Naive thymus-derived CD4-positive, alpha-beta T cell (primary cell): ENCODE data around the gene IL21R. TPM values are rescaled to one million over a fixed set of nuclear protein-coding genes. Genes with fewer than 3 reads are reported as not detected.

Experiments used
- ATAC-seq: fragments of 150-1000 bp; cut with Tn5 transposase; 2 replicates; pipeline ENCODE4 v1.10.0; 2021; ENCODE audit warnings: mild to moderate bottlenecking, moderate library complexity
- CTCF ChIA-PET: fragments of 350-600 bp; sonication (Branson Sonifier 250); formaldehyde crosslinking; loops from one replicate; lab custom pipeline; 2021; ENCODE audit warnings: antibody characterized with exemption; lab: Charles Lee
- POLR2A ChIA-PET: fragments of 350-600 bp; sonication (Branson Sonifier 250); formaldehyde crosslinking; loops from one replicate; lab custom pipeline; 2021; ENCODE audit warnings: antibody characterized with exemption, inconsistent platforms; lab: Charles Lee
- DNase-seq, 9 donors: peaks; one replicate each; pipeline versions ENCODE4 v3.0.0 to v3.0.0-alpha.2; 2020 to 2022; ENCODE audit warnings: mixed read lengths in 1 of 9
- H3K27ac ChIP-seq: one replicate; pipeline ENCODE4 v1.7.0; 2013; ENCODE audit warnings: mild to moderate bottlenecking, low read depth, low read length, moderate library complexity
- H3K27me3 ChIP-seq, 2 donors: one replicate each; pipeline ENCODE4 v1.7.0; 2013; ENCODE audit warnings: low read length in 2 of 2, mild to moderate bottlenecking in 2 of 2, moderate library complexity in 2 of 2; ENCODE audit not compliant: control insufficient read depth in 2 of 2, insufficient read depth in 2 of 2
- H3K36me3 ChIP-seq, 3 experiments: 1 replicate in 2 of 3; 2 replicates in 1 of 3; pipeline ENCODE4 v1.7.0; 2013; ENCODE audit warnings: low read length in 3 of 3, mild to moderate bottlenecking in 3 of 3, moderate library complexity in 1 of 3; ENCODE audit not compliant: insufficient read depth in 3 of 3, control insufficient read depth in 2 of 3
- H3K4me1 ChIP-seq, 2 donors: one replicate each; pipeline ENCODE4 v1.7.0; 2013; ENCODE audit warnings: low read length in 2 of 2, mild to moderate bottlenecking in 2 of 2, moderate library complexity in 1 of 2; ENCODE audit not compliant: control insufficient read depth in 2 of 2, insufficient read depth in 2 of 2
- H3K4me3 ChIP-seq: 2 replicates; pipeline ENCODE4 v1.7.0; 2013; ENCODE audit warnings: mild to moderate bottlenecking, low read length
- H3K9me3 ChIP-seq, 3 experiments: 1 replicate in 2 of 3; 2 replicates in 1 of 3; pipeline ENCODE4 v1.7.0; 2013; ENCODE audit warnings: low read length in 3 of 3; ENCODE audit not compliant: control insufficient read depth in 2 of 3
- H3K27ac Mint-ChIP-seq, 9 donors: one replicate each; pipeline ENCODE4 v1.8.0; 2020 to 2022; ENCODE audit warnings: mixed read lengths in 9 of 9, mild to moderate bottlenecking in 8 of 9, moderate library complexity in 5 of 9, inconsistent platforms in 2 of 9
- H3K27me3 Mint-ChIP-seq, 5 donors: one replicate each; pipeline ENCODE4 v1.8.0; 2021 to 2022; ENCODE audit warnings: mixed read lengths in 5 of 5, mild to moderate bottlenecking in 1 of 5
- H3K36me3 Mint-ChIP-seq, 5 donors: one replicate each; pipeline ENCODE4 v1.8.0; 2020 to 2022; ENCODE audit warnings: mixed read lengths in 5 of 5, mild to moderate bottlenecking in 3 of 5, inconsistent platforms in 1 of 5
- H3K4me1 Mint-ChIP-seq, 7 donors: one replicate each; pipeline ENCODE4 v1.8.0; 2020 to 2022; ENCODE audit warnings: mixed read lengths in 7 of 7, mild to moderate bottlenecking in 3 of 7, inconsistent platforms in 1 of 7
- H3K4me3 Mint-ChIP-seq, 10 donors: one replicate each; pipeline ENCODE4 v1.8.0; 2020 to 2022; ENCODE audit warnings: mild to moderate bottlenecking in 10 of 10, mixed read lengths in 10 of 10, moderate library complexity in 6 of 10, inconsistent platforms in 2 of 10
- H3K9me3 Mint-ChIP-seq, 11 donors: one replicate each; pipeline ENCODE4 v1.8.0; 2020 to 2022; ENCODE audit warnings: mixed read lengths in 11 of 11, mild to moderate bottlenecking in 4 of 11, inconsistent platforms in 1 of 11, moderate library complexity in 1 of 11
- intact Hi-C, 2 donors: fragments of 100-400 bp; cut with micrococcal nuclease; formaldehyde crosslinking; loops; one replicate each; pipeline ENCODE4 v1.15.1; 2023
- polyA plus RNA-seq, 2 donors: library from polyadenylated mRNA; unstranded; fragments of 300-500 nt; fragmentation: Illumina TruSeq; gene quantifications; one replicate each; pipeline ENCODE4 v1.2.3, GENCODE V29; 2021
- total RNA-seq, 6 experiments: library from RNA in 5 of 6; stranded (reverse) in 5 of 6; gene quantifications; 1 replicate in 5 of 6; 2 replicates in 1 of 6; pipeline ENCODE4 v1.2.3 and lab custom pipeline; 2021 to 2026

The IL21R gene
- total and polyA plus RNA-seq, 7 experiments from 2014 or later = 24.6 to 52.1 (median 37.1) TPM

GRCh38 chr16:27472091-27473020 lies 70.4 kb downstream of the IL21R start:
- ChIA-PET CTCF (no interaction called here), POLR2A (no interaction called here)
- DNase-seq (no peak), ATAC-seq (no peak)
- Mint-ChIP-seq H3K4me3 (peak overlapping the region in 1 of 10 donors; percentile 36), H3K27ac (peak overlapping the region in 4 of 9 donors; percentile 34 to 78 (median 53)), H3K9me3 (no peaks in the 10 kb centered on the region), H3K36me3 (peaks cover 13 to 89% (median 43%) of the 10 kb centered on the region in 5 donors), H3K4me1 (no peaks in the 10 kb centered on the region), H3K27me3 (no peaks in the 10 kb centered on the region)
- peaks cover under 1 to 97% (median 32%) of the 10 kb centered on the region in 3 experiments for H3K36me3 ChIP-seq
- H3K27ac ChIP-seq = no peak overlapping the region
- H3K4me1 ChIP-seq = no peaks in the 10 kb centered on the region
- intact Hi-C loops = no loop called here
- no peaks in the 10 kb centered on the region for H3K9me3 ChIP-seq
- H3K27me3 ChIP-seq = no peaks in the 10 kb centered on the region
- H3K4me3 ChIP-seq = no peak overlapping the region

- Histone ChIP-seq H3K4me3 (no peak overlapping the region), H3K4me1 (no peaks in the 10 kb centered on the region), H3K9me3 (no peaks in the 10 kb centered on the region), H3K27me3 (no peaks in the 10 kb centered on the region), H3K36me3 (peaks cover 0 to 97% (median 30%) of the 10 kb centered on the region in 3 experiments), H3K27ac (no peak overlapping the region)
- ChIA-PET CTCF (no interaction called here), POLR2A (no interaction called here)
- no peak for DNase-seq
- H3K4me3 Mint-ChIP-seq = no peak overlapping the region
- H3K36me3 Mint-ChIP-seq = peaks cover 11 to 89% (median 35%) of the 10 kb centered on the region in 5 donors
- ATAC-seq = no peak
- intact Hi-C loops = no loop called here
- H3K4me1 Mint-ChIP-seq = no peaks in the 10 kb centered on the region
- peak overlapping the region in 2 of 9 donors; percentile 12 to 36 for H3K27ac Mint-ChIP-seq
- no peaks in the 10 kb centered on the region for H3K9me3 Mint-ChIP-seq
- no peaks in the 10 kb centered on the region for H3K27me3 Mint-ChIP-seq
Measured at GRCh38 chr16:27473101-27473900, 71.3 kb downstream of the IL21R start.

GRCh38 chr16:27474041-27474440 lies 72.1 kb downstream of the IL21R start:
- Histone ChIP-seq H3K4me1 (no peaks in the 10 kb centered on the region), H3K27ac (no peak overlapping the region), H3K9me3 (no peaks in the 10 kb centered on the region), H3K27me3 (no peaks in the 10 kb centered on the region), H3K4me3 (no peak overlapping the region), H3K36me3 (peaks cover 0 to 95% (median 31%) of the 10 kb centered on the region in 3 experiments)
- ChIA-PET CTCF (no interaction called here), POLR2A (no interaction called here)
- Mint-ChIP-seq H3K36me3 (peaks cover 11 to 87% (median 34%) of the 10 kb centered on the region in 5 donors), H3K4me3 (no peak overlapping the region), H3K27me3 (no peaks in the 10 kb centered on the region), H3K9me3 (no peaks in the 10 kb centered on the region), H3K4me1 (no peaks in the 10 kb centered on the region), H3K27ac (peak overlapping the region in 2 of 9 donors; percentile 17 to 29)
- no peak for DNase-seq
- no peak for ATAC-seq
- intact Hi-C loops = no loop called here

- Mint-ChIP-seq H3K4me1 (no peaks in the 10 kb centered on the region), H3K27me3 (no peaks in the 10 kb centered on the region), H3K36me3 (peaks cover 13 to 78% (median 28%) of the 10 kb centered on the region in 5 donors), H3K27ac (peak overlapping the region in 3 of 9 donors; percentile 28 to 78 (median 63)), H3K9me3 (no peaks in the 10 kb centered on the region), H3K4me3 (no peak overlapping the region)
- intact Hi-C loops = no loop called here
- H3K27me3 ChIP-seq = no peaks in the 10 kb centered on the region
- H3K9me3 ChIP-seq = no peaks in the 10 kb centered on the region
- H3K27ac ChIP-seq = no peak overlapping the region
- ATAC-seq (no peak), DNase-seq (no peak)
- H3K36me3 ChIP-seq = peaks cover 0 to 86% (median 22%) of the 10 kb centered on the region in 3 experiments
- POLR2A ChIA-PET = no interaction called here
- CTCF ChIA-PET = no interaction called here
- no peaks in the 10 kb centered on the region for H3K4me1 ChIP-seq
- no peak overlapping the region for H3K4me3 ChIP-seq
Measured at GRCh38 chr16:27474921-27475320, 72.9 kb downstream of the IL21R start.

GRCh38 chr16:27475561-27475960 lies 73.6 kb downstream of the IL21R start:
- Mint-ChIP-seq H3K9me3 (no peaks in the 10 kb centered on the region), H3K4me1 (no peaks in the 10 kb centered on the region), H3K4me3 (no peak overlapping the region), H3K27ac (peak overlapping the region in 1 of 9 donors; percentile 78), H3K36me3 (peaks cover 17 to 78% (median 25%) of the 10 kb centered on the region in 5 donors), H3K27me3 (no peaks in the 10 kb centered on the region)
- no peak overlapping the region for H3K4me3 ChIP-seq
- H3K4me1 ChIP-seq = no peaks in the 10 kb centered on the region
- no peak overlapping the region for H3K27ac ChIP-seq
- DNase-seq = no peak
- H3K9me3 ChIP-seq = no peaks in the 10 kb centered on the region
- ChIA-PET POLR2A (no interaction called here), CTCF (no interaction called here)
- no peak for ATAC-seq
- H3K27me3 ChIP-seq = no peaks in the 10 kb centered on the region
- intact Hi-C loops = no loop called here
- peaks cover 0 to 86% (median 18%) of the 10 kb centered on the region in 3 experiments for H3K36me3 ChIP-seq

GRCh38 chr16:27476240-27476639 lies 74.3 kb downstream of the IL21R start:
- Histone ChIP-seq H3K4me3 (no peak overlapping the region), H3K9me3 (no peaks in the 10 kb centered on the region), H3K36me3 (peaks cover 0 to 86% (median 16%) of the 10 kb centered on the region in 3 experiments), H3K4me1 (no peaks in the 10 kb centered on the region), H3K27ac (no peak overlapping the region), H3K27me3 (no peaks in the 10 kb centered on the region)
- ATAC-seq (no peak), DNase-seq (no peak)
- Mint-ChIP-seq H3K4me1 (no peaks in the 10 kb centered on the region), H3K27me3 (no peaks in the 10 kb centered on the region), H3K4me3 (no peak overlapping the region), H3K36me3 (peaks cover 11 to 78% (median 20%) of the 10 kb centered on the region in 5 donors), H3K9me3 (no peaks in the 10 kb centered on the region), H3K27ac (no peak overlapping the region)
- ChIA-PET CTCF (interaction anchor here (0.7 kb wide), 1 partner anchor 1923 kb away, joined by 4 read pairs; no protein-coding TSS in a partner anchor), POLR2A (no interaction called here)
- intact Hi-C loops = no loop called here
